Measurements from ENCODE around the gene RIC8A. TPM values are rescaled to one million over a fixed set of nuclear protein-coding genes. Genes with fewer than 3 reads are reported as not detected.

RIC8A gene
- total RNA-seq, 1 experiment from 2014 or later: 180 TPM

GRCh38 chr11:211295-211694 lies 3.8 kb downstream of the RIC8A start:
- Histone ChIP-seq H3K36me3 (ENCODE audit: low read depth, low read length) (peaks cover 46% of the 10 kb centered on the region), H2AFZ (ENCODE audit: low read length) (no peak overlapping the region), H3K9ac (ENCODE audit: low read length) (no peak overlapping the region), H3K4me3 (ENCODE audit: low read length) (no peak overlapping the region), H3K27ac (ENCODE audit: low read length) (no peak overlapping the region), H4K20me1 (ENCODE audit: low read length) (no peaks in the 10 kb centered on the region), H3K79me2 (ENCODE audit: low read length) (peaks cover 48% of the 10 kb centered on the region), H3F3A (ENCODE audit: low read length, unreplicated experiment) (no peaks in the 10 kb centered on the region), H3K4me1 (ENCODE audit: insufficient read depth, low read length) (peaks cover 17% of the 10 kb centered on the region), H3K4me2 (ENCODE audit: low read length) (peak overlapping the region; percentile 97; the same call in 1 of the 2 replicates), H3K27me3 (ENCODE audit: low read length) (no peaks in the 10 kb centered on the region), H3K9me3 (ENCODE audit: low read length) (no peaks in the 10 kb centered on the region), H3K9me2 (replicated peaks; ENCODE audit: low read length) (no peaks in the 10 kb centered on the region)
- no TSS peak for BruUV-seq (replicated peaks)
- TF ChIP-seq EZH2phosphoT487 (IDR thresholded peaks at IDR 0.05; ENCODE audit: borderline replicate concordance, low read length) (no peak), EZH2 (IDR thresholded peaks at IDR 0.05; ENCODE audit: low read length, unreplicated experiment) (no peak)
- TF ChIP-seq, protein P1, sequence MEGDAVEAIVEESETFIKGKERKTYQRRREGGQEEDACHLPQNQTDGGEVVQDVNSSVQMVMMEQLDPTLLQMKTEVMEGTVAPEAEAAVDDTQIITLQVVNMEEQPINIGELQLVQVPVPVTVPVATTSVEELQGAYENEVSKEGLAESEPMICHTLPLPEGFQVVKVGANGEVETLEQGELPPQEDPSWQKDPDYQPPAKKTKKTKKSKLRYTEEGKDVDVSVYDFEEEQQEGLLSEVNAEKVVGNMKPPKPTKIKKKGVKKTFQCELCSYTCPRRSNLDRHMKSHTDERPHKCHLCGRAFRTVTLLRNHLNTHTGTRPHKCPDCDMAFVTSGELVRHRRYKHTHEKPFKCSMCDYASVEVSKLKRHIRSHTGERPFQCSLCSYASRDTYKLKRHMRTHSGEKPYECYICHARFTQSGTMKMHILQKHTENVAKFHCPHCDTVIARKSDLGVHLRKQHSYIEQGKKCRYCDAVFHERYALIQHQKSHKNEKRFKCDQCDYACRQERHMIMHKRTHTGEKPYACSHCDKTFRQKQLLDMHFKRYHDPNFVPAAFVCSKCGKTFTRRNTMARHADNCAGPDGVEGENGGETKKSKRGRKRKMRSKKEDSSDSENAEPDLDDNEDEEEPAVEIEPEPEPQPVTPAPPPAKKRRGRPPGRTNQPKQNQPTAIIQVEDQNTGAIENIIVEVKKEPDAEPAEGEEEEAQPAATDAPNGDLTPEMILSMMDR (conservative IDR thresholded peaks at IDR 0.05; ENCODE audit: low read depth, low read length): no peak
- ChIA-PET CTCF (no interaction called here), POLR2A (ENCODE audit: unreplicated experiment) (no interaction called here)
- intact Hi-C loops (cut with micrococcal nuclease): no loop called here
- DNase-seq (no peak), ATAC-seq (no peak)

- H3K9ac ChIP-seq (ENCODE audit: low read length): no peak overlapping the region
- H3F3A ChIP-seq (ENCODE audit: low read length, unreplicated experiment): no peaks in the 10 kb centered on the region
- POLR2A ChIA-PET (ENCODE audit: unreplicated experiment): no interaction called here
- CTCF ChIA-PET: no interaction called here
- H3K27ac ChIP-seq (ENCODE audit: low read length): no peak overlapping the region
- no peak overlapping the region for H3K4me2 ChIP-seq (ENCODE audit: low read length)
- no peak for TF ChIP-seq EZH2phosphoT487 (IDR thresholded peaks at IDR 0.05; ENCODE audit: borderline replicate concordance, low read length)
- TF ChIP-seq EZH2 (IDR thresholded peaks at IDR 0.05; ENCODE audit: low read length, unreplicated experiment): no peak
- TF ChIP-seq, protein P1 (conservative IDR thresholded peaks at IDR 0.05; ENCODE audit: low read depth, low read length): no peak
- H3K9me2 ChIP-seq (replicated peaks; ENCODE audit: low read length): no peaks in the 10 kb centered on the region
- no peaks in the 10 kb centered on the region for H3K27me3 ChIP-seq (ENCODE audit: low read length)
- H4K20me1 ChIP-seq (ENCODE audit: low read length): no peaks in the 10 kb centered on the region
- H3K4me1 ChIP-seq (ENCODE audit: insufficient read depth, low read length): peaks cover 15% of the 10 kb centered on the region
- ATAC-seq (no peak), DNase-seq (no peak)
- no peak overlapping the region for H3K4me3 ChIP-seq (ENCODE audit: low read length)
- no peak overlapping the region for H2AFZ ChIP-seq (ENCODE audit: low read length)
- H3K9me3 ChIP-seq (ENCODE audit: low read length): no peaks in the 10 kb centered on the region
- intact Hi-C loops (cut with micrococcal nuclease): no loop called here
- peaks cover 44% of the 10 kb centered on the region for H3K79me2 ChIP-seq (ENCODE audit: low read length)
- peaks cover 46% of the 10 kb centered on the region for H3K36me3 ChIP-seq (ENCODE audit: low read depth, low read length)
- no TSS peak for BruUV-seq (replicated peaks)
Measured at GRCh38 chr11:211741-212140, 4.2 kb downstream of the RIC8A start.

DNA sequence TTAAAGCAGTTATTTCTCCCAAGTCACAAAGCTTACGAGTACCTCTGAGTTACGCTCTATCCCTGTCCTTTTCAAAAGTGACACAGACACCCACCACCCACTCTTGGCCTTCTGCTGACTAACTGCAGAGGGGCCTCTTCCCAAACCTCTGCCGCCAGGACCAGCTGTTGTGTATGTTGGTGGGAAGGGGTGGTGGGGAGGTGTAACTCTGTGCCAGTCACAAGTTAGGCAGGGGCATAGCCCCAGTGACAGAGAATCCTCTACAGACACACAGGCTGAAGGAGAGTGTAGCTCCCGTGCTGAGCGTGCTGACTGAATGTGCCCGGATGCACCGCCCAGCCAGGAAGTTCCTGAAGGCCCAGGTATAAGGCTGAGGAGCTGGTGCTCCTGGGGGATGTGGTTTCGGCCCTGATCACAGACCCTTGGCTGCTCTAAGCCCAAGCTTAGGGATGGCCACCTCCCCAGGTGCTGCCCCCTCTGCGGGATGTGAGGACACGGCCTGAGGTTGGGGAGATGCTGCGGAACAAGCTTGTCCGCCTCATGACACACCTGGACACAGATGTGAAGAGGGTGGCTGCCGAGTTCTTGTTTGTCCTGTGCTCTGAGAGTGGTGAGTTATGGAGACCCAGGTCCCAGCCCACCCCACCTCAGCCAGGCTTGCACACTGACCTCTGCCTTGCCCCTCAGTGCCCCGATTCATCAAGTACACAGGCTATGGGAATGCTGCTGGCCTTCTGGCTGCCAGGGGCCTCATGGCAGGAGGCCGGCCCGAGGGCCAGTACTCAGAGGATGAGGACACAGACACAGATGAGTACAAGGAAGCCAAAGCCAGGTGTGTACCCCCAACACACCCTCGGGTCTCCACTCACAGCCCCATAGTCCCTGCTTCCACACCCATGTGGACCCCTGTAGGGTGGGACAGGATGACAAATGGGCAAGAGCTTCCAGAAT lies 4.9 kb downstream of the RIC8A start:
- H3K9ac ChIP-seq (ENCODE audit: low read length): no peak overlapping the region
- no peaks in the 10 kb centered on the region for H3F3A ChIP-seq (ENCODE audit: low read length, unreplicated experiment)
- BruUV-seq (replicated peaks): no TSS peak
- H3K9me3 ChIP-seq (ENCODE audit: low read length): no peaks in the 10 kb centered on the region
- intact Hi-C loops (cut with micrococcal nuclease): no loop called here
- H4K20me1 ChIP-seq (ENCODE audit: low read length): no peaks in the 10 kb centered on the region
- H3K4me3 ChIP-seq (ENCODE audit: low read length): no peak overlapping the region
- no peak overlapping the region for H2AFZ ChIP-seq (ENCODE audit: low read length)
- POLR2A ChIA-PET (ENCODE audit: unreplicated experiment): no interaction called here
- ATAC-seq (no peak), DNase-seq (no peak)
- H3K9me2 ChIP-seq (replicated peaks; ENCODE audit: low read length): no peaks in the 10 kb centered on the region
- CTCF ChIA-PET: no interaction called here
- H3K36me3 ChIP-seq (ENCODE audit: low read depth, low read length): peaks cover 46% of the 10 kb centered on the region
- no peak overlapping the region for H3K4me2 ChIP-seq (ENCODE audit: low read length)
- peaks cover 15% of the 10 kb centered on the region for H3K4me1 ChIP-seq (ENCODE audit: insufficient read depth, low read length)
- peaks cover 39% of the 10 kb centered on the region for H3K79me2 ChIP-seq (ENCODE audit: low read length)
- no peaks in the 10 kb centered on the region for H3K27me3 ChIP-seq (ENCODE audit: low read length)
- TF ChIP-seq EZH2phosphoT487 (IDR thresholded peaks at IDR 0.05; ENCODE audit: borderline replicate concordance, low read length): no peak
- TF ChIP-seq EZH2 (IDR thresholded peaks at IDR 0.05; ENCODE audit: low read length, unreplicated experiment): no peak
- TF ChIP-seq, protein P1 (conservative IDR thresholded peaks at IDR 0.05; ENCODE audit: low read depth, low read length): no peak
- H3K27ac ChIP-seq (ENCODE audit: low read length): no peak overlapping the region

All from PC-3 (cell line).